ENCODE data around the gene BRSK1.
A peak's percentile ranks its signal among the peaks of the same experiment; 100 is the strongest.

Gene BRSK1

GRCh38 chr19:55254625-55254977 is 29.2 kb upstream of the BRSK1 start:
- no peak for DNase-seq

- no peak for DNase-seq
Measured at GRCh38 chr19:55255618-55256423, 28.0 kb upstream of the BRSK1 start.

GRCh38 chr19:55256562-55257460 is 27.0 kb upstream of the BRSK1 start:
- DNase-seq, result no peak

GRCh38 chr19:55257461-55258420 is 26.1 kb upstream of the BRSK1 start:
- no peak for DNase-seq

GRCh38 chr19:55258476-55258827 is 25.3 kb upstream of the BRSK1 start:
- no peak for DNase-seq

- DNase-seq, result peak; percentile 100
Measured at GRCh38 chr19:55258828-55259539, 24.8 kb upstream of the BRSK1 start, which contains the start of gene PPP6R1. PPP6R1 (minus strand) TSS chr19:55259017; CDS start chr19:55247103, 11,914 bp downstream.

GRCh38 chr19:55259540-55260210 is 24.1 kb upstream of the BRSK1 start:
- DNase-seq, result no peak

GRCh38 chr19:55261671-55262126 is 22.1 kb upstream of the BRSK1 start:
- DNase-seq, result no peak

- DNase-seq, result no peak
Measured at GRCh38 chr19:55262359-55262758, 21.4 kb upstream of the BRSK1 start.

- DNase-seq, result no peak
Measured at GRCh38 chr19:55264531-55264930, 19.3 kb upstream of the BRSK1 start.

GRCh38 chr19:55265173-55265572 is 18.6 kb upstream of the BRSK1 start:
- no peak for DNase-seq

- no peak for DNase-seq
Measured at GRCh38 chr19:55265723-55266386, 17.9 kb upstream of the BRSK1 start.

- DNase-seq, result no peak
Measured at GRCh38 chr19:55266404-55266803, 17.4 kb upstream of the BRSK1 start.

- no peak for DNase-seq
Measured at GRCh38 chr19:55266840-55267239, 17.0 kb upstream of the BRSK1 start.

- no peak for DNase-seq
Measured at GRCh38 chr19:55269299-55269698, 14.5 kb upstream of the BRSK1 start.

GRCh38 chr19:55270172-55270942 is 13.4 kb upstream of the BRSK1 start:
- DNase-seq, result no peak

GRCh38 chr19:55272142-55272541 is 11.7 kb upstream of the BRSK1 start:
- no peak for DNase-seq

- no peak for DNase-seq
Measured at GRCh38 chr19:55273978-55274707, 9.7 kb upstream of the BRSK1 start.

All from femur (tissue), 1 donor.